IPS DF 4.7 (cell line): ENCODE data around the gene ZNF839.

Source experiments
- DNase-seq: peaks from one replicate; pipeline ENCODE4 v3.0.0-alpha.2; 2013; ENCODE audit warnings: low spot score; ENCODE audit errors: extremely low read depth

Gene ZNF839

DNA sequence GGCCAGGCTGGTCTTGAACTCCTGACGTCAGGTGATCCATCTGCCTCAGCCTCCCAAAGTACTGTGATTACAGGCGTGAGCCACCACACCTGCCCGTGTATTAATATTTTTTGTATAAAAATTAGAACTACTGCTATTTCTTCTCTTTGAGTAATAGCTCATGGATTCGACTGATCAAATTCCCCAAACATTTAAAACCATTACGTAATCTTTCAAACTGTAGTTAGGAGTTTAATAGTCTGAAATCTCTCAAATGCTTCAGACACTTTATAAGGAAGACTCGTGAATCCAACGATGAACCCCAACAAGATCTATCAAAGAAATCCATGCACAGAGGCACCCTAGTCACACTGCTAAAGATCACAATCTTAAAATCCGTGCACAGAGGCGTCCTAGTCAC is 59.3 kb downstream of the ZNF839 start:
- DNase-seq = no peak

DNA sequence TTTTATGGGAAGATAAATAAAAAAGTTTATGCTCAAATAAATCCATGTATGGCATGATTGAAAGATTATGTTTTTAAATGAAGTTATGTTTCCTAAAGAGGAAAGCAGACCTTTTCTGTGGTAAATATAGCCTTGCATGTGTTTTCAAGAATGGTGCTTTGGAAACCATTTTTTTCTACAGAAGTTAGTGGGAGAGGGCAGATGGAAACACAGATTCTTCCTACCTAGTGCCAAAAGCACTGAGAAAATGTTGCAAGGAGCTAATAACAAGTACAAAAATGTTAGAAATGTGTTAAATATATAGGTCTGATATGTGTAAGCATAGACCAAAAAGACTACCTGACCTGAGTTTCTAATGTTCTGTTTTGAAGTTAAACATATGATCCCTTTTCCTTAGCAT is 67.5 kb downstream of the ZNF839 start:
- no peak for DNase-seq

DNA sequence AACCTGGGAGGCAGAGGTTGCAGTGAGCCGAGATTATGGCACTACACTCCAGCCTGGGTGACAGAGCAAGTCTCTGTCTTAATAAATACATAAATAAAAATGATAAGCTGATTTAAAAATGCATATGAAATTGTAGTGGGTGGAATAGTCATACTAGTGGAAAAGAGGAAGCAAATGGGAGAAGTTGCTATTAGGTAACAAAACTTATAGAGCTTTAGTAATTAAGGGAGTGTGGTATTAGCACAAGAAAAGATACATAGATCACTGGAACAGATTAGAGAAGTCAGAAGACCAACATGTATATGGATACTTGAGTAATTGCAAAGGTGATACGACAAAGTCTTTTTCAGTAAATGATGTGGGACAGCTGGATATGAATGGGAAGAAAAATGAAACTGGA is 69.7 kb downstream of the ZNF839 start:
- no peak for DNase-seq

DNA sequence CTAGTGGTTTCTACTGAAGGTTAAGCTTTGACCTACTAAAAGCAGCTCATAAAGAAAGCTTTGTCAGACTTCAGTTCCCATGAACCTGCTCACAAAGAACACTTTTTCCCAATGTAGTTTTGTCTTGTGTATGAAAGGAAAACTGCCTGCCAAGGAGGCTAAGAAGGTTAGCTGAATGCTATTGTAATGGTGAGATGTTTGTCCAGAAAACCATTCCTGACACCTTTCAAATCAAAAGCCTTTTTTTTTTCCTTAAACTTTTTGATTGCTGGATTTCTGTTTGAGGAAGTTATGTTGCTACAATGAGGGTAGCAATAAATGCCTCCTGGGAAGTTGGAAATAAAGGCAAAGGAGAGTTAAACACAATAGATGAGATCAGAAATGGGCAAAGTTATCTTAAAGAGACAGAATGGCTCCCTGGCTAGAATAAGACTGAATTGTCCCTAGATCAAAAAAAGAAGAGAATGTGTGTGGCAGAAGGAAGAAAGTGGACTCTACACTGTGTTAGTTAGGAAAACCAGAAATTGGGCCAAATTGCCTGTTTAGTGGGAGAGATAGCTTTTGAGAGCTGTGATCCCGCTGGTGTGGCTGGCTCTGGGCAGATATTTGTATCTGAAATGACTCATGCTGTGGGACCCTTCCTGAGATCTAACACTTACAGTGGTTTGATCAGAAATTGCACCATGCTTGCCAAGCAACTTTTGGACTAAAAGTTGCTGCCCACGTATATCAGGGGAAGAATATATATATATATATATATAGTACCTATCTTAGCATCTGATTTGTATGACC is 70.7 kb downstream of the ZNF839 start:
- DNase-seq = no peak
